Natural killer cell (primary cell): ENCODE data around the gene SLC16A9. TPM values are rescaled to one million over a fixed set of nuclear protein-coding genes. Genes with fewer than 3 reads are reported as not detected.

ENCODE experiments used
- ATAC-seq, 3 donors: fragments of 150-1000 bp in 2 of 3; fragments of 200-7000 bp in 1 of 3; cut with Tn5 transposase; 1 replicate in 1 of 3; 2 replicates in 2 of 3; pipeline ENCODE4 v1.10.0; 2021; ENCODE audit warnings: mild to moderate bottlenecking in 2 of 3, moderate library complexity in 2 of 3
- DNase-seq, 2 donors: peaks; one replicate each; pipeline versions ENCODE4 v3.0.0 to v3.0.0-alpha.2; 2013 to 2021; ENCODE audit warnings: mixed read lengths in 1 of 2
- H3K27ac ChIP-seq: one replicate; pipeline ENCODE4 v1.5.1; 2013; ENCODE audit warnings: mild to moderate bottlenecking, low read length
- H3K27me3 ChIP-seq: one replicate; pipeline ENCODE4 v1.6.1; 2013; ENCODE audit warnings: low read length; ENCODE audit not compliant: control insufficient read depth, insufficient read depth
- H3K36me3 ChIP-seq: one replicate; pipeline ENCODE4 v1.6.1; 2013; ENCODE audit warnings: low read length; ENCODE audit not compliant: control insufficient read depth, insufficient read depth
- H3K4me1 ChIP-seq: one replicate; pipeline ENCODE4 v1.6.1; 2013; ENCODE audit warnings: low read length; ENCODE audit not compliant: control insufficient read depth, insufficient read depth
- H3K4me3 ChIP-seq: one replicate; pipeline ENCODE4 v1.5.1; 2013; ENCODE audit warnings: low read length
- H3K9me3 ChIP-seq: one replicate; pipeline ENCODE4 v1.6.1; 2013; ENCODE audit warnings: low read length; ENCODE audit not compliant: control insufficient read depth, insufficient read depth
- H3K27ac Mint-ChIP-seq, 2 donors: one replicate each; pipeline ENCODE4 v1.8.0; 2022; ENCODE audit warnings: mild to moderate bottlenecking in 2 of 2, mixed read lengths in 2 of 2, moderate library complexity in 1 of 2
- H3K27me3 Mint-ChIP-seq, 2 donors: one replicate each; pipeline ENCODE4 v1.8.0; 2022; ENCODE audit warnings: low read depth in 2 of 2, mixed read lengths in 2 of 2
- H3K36me3 Mint-ChIP-seq: one replicate; pipeline ENCODE4 v1.8.0; 2022; ENCODE audit warnings: mixed read lengths
- H3K4me1 Mint-ChIP-seq, 2 donors: one replicate each; pipeline ENCODE4 v1.8.0; 2022; ENCODE audit warnings: mixed read lengths in 2 of 2
- H3K4me3 Mint-ChIP-seq: one replicate; pipeline ENCODE4 v1.8.0; 2022; ENCODE audit warnings: mild to moderate bottlenecking, moderate library complexity, mixed read lengths
- H3K9me3 Mint-ChIP-seq, 2 donors: one replicate each; pipeline ENCODE4 v1.8.0; 2022; ENCODE audit warnings: mixed read lengths in 2 of 2
- WGBS: methylation state at CpG from one replicate; pipeline ENCODE4 v1.1.7; 2013; ENCODE audit warnings: missing lambda C conversion rate; ENCODE audit not compliant: insufficient coverage; 5-methylcytosine and 5-hydroxymethylcytosine counted together
- intact Hi-C: fragments of 100-400 bp; cut with micrococcal nuclease; formaldehyde crosslinking; loops from one replicate; pipeline ENCODE4 v1.14.2; 2022
- total RNA-seq, 4 donors: library from RNA; stranded (reverse); fragments of 120-200 nt in 1 of 4; gene quantifications; one replicate each; pipeline versions ENCODE4 v1.2.3 to v1.2.4, GENCODE V29; 2013 to 2022
- TF ChIP-seq, protein P1 (sequence below): fragments of 200-600 bp; IDR thresholded peaks from one replicate; pipeline ENCODE4 v1.8.0; 2022; ENCODE audit warnings: antibody characterized with exemption

Gene SLC16A9
- total RNA-seq, 3 donors from 2014 or later (not counting 1 experiment from before 2014, with no cell fraction given), result not detected

DNA sequence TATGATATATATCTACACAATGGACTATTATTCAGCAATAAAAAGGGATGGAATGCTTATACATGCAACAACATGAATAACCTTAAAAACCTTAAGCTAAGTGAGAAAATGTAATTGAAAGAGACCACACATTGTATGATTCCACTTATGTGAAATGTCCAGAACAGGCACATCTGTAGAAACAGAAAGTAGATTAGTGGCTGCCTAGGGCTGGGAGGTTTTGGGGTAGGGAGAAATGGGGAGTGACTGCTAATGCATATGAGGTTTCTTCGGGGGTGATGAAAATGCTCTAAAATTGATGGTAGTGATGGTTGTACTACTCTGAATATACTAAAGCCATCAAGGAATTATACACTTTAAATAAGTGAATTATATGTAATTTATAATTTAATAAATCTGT, 14.7 kb downstream of the SLC16A9 start:
- ATAC-seq (no peak), DNase-seq (no peak)
- WGBS, result no CpG with 5 or more reads among the region's 1 CpG
- Mint-ChIP-seq H3K9me3 (no peaks in the 10 kb centered on the region), H3K4me1 (no peaks in the 10 kb centered on the region), H3K27me3 (peaks cover 0 to 4% of the 10 kb centered on the region in 2 donors), H3K27ac (no peak overlapping the region), H3K36me3 (no peaks in the 10 kb centered on the region), H3K4me3 (no peak overlapping the region)
- Histone ChIP-seq H3K27ac (no peak overlapping the region), H3K27me3 (no peaks in the 10 kb centered on the region), H3K4me3 (no peak overlapping the region), H3K36me3 (no peaks in the 10 kb centered on the region), H3K4me1 (no peaks in the 10 kb centered on the region), H3K9me3 (no peaks in the 10 kb centered on the region)
- TF ChIP-seq, protein P1, sequence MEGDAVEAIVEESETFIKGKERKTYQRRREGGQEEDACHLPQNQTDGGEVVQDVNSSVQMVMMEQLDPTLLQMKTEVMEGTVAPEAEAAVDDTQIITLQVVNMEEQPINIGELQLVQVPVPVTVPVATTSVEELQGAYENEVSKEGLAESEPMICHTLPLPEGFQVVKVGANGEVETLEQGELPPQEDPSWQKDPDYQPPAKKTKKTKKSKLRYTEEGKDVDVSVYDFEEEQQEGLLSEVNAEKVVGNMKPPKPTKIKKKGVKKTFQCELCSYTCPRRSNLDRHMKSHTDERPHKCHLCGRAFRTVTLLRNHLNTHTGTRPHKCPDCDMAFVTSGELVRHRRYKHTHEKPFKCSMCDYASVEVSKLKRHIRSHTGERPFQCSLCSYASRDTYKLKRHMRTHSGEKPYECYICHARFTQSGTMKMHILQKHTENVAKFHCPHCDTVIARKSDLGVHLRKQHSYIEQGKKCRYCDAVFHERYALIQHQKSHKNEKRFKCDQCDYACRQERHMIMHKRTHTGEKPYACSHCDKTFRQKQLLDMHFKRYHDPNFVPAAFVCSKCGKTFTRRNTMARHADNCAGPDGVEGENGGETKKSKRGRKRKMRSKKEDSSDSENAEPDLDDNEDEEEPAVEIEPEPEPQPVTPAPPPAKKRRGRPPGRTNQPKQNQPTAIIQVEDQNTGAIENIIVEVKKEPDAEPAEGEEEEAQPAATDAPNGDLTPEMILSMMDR, result no peak
- intact Hi-C loops, result no loop called here

DNA sequence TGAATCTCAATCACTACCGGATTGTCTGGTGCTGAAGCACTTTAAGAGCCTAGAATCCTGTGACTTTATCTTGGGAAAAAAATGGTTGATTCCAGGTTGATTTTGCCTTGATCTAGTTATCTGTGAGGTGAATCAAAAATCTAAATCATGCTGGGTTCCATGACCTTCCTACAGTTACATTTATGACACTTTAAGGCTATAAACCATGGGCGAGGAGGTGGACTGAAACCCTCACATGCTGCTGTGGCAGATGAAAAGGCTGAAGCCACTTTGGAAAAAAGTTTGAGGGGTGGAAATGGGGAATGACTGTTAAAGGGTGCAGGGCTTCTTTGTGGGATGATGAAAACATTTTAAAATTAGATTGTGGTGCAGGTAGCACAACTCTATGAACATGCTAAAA, 17.5 kb downstream of the SLC16A9 start:
- Histone ChIP-seq H3K4me1 (no peaks in the 10 kb centered on the region), H3K4me3 (no peak overlapping the region), H3K9me3 (no peaks in the 10 kb centered on the region), H3K27ac (no peak overlapping the region), H3K36me3 (no peaks in the 10 kb centered on the region), H3K27me3 (no peaks in the 10 kb centered on the region)
- ATAC-seq (no peak), DNase-seq (no peak)
- TF ChIP-seq, protein P1, result no peak
- H3K4me1 Mint-ChIP-seq, result no peaks in the 10 kb centered on the region
- peaks cover 4 to 11% of the 10 kb centered on the region in 2 donors for H3K27me3 Mint-ChIP-seq
- no peaks in the 10 kb centered on the region for H3K9me3 Mint-ChIP-seq
- intact Hi-C loops, result no loop called here
- H3K27ac Mint-ChIP-seq, result no peak overlapping the region
- WGBS, result 78% methylated on average over 1 of the region's 2 CpGs
- no peaks in the 10 kb centered on the region for H3K36me3 Mint-ChIP-seq
- no peak overlapping the region for H3K4me3 Mint-ChIP-seq

DNA sequence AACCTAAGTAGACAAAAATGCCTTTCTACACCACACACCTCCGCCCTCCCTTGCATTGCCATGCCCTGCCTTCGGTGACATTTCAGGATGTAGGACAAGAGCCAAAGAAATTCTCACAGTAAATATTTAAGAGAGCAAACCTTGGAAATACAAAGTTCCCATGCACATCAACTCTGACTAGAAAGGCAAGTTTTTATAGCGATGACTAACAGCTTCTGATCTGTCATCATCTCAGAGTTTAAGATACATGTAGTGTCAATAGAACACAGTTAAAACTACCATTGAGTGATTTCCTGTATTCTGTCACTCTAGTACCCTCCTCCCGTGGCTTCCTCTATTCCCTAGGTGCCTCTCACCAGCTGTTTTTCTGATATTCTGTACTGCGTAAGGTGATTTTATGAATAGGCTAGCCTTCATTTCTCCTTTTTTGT, 20.7 kb downstream of the SLC16A9 start:
- H3K36me3 Mint-ChIP-seq, result no peaks in the 10 kb centered on the region
- no peaks in the 10 kb centered on the region for H3K4me1 Mint-ChIP-seq
- Histone ChIP-seq H3K36me3 (no peaks in the 10 kb centered on the region), H3K27ac (no peak overlapping the region), H3K4me3 (no peak overlapping the region), H3K9me3 (no peaks in the 10 kb centered on the region), H3K4me1 (no peaks in the 10 kb centered on the region), H3K27me3 (no peaks in the 10 kb centered on the region)
- TF ChIP-seq, protein P1, result no peak
- H3K4me3 Mint-ChIP-seq, result no peak overlapping the region
- intact Hi-C loops, result no loop called here
- peaks cover 4 to 11% of the 10 kb centered on the region in 2 donors for H3K27me3 Mint-ChIP-seq
- no peaks in the 10 kb centered on the region for H3K9me3 Mint-ChIP-seq
- WGBS, result 65% methylated on average over 5 of the region's 5 CpGs
- DNase-seq, result no peak
- no peak for ATAC-seq
- no peak overlapping the region for H3K27ac Mint-ChIP-seq

DNA sequence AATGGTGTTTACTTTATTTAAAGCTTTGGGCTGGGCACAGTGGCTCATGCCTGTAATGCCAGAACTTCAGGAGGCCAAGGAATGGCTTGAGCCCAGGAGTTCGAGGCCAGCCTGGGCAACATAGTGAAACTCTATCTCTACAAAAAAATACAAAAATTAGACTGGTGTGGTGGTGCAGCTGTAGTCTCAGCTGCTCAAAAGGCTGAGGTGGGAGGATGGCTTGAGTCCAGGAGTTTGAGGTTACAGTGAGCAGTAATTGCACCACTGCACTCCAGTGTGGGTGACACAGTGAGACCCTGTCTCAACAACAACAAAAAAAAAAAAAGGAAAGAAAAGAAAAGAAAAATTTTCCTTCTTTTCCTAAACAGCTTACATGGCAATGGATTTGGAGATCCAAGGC, 22.0 kb downstream of the SLC16A9 start:
- Mint-ChIP-seq H3K4me3 (no peak overlapping the region), H3K27ac (no peak overlapping the region), H3K9me3 (no peaks in the 10 kb centered on the region), H3K36me3 (no peaks in the 10 kb centered on the region), H3K4me1 (no peaks in the 10 kb centered on the region), H3K27me3 (peaks cover 4 to 11% of the 10 kb centered on the region in 2 donors)
- no peak overlapping the region for H3K4me3 ChIP-seq
- ATAC-seq (no peak), DNase-seq (no peak)
- H3K9me3 ChIP-seq, result no peaks in the 10 kb centered on the region
- H3K4me1 ChIP-seq, result no peaks in the 10 kb centered on the region
- no peak overlapping the region for H3K27ac ChIP-seq
- TF ChIP-seq, protein P1, result no peak
- no CpG with 5 or more reads among the region's 1 CpG for WGBS
- intact Hi-C loops, result no loop called here
- H3K27me3 ChIP-seq, result no peaks in the 10 kb centered on the region
- H3K36me3 ChIP-seq, result no peaks in the 10 kb centered on the region
